ENCODE data around the gene PNMT. TPM values are rescaled to one million over a fixed set of nuclear protein-coding genes. Genes with fewer than 3 reads are reported as not detected.

The PNMT gene
- total RNA-seq, 3 donors from 2014 or later (not counting 1 experiment from before 2014, with no cell fraction given) = 1.2 to 2.5 (median 2.2) TPM

GRCh38 chr17:39687546-39688474 lies 19.6 kb downstream of the PNMT start, which contains the start of gene PGAP3:
Gene PGAP3, minus strand, starts transcription at chr17:39688057. Its CDS starts 43 bp downstream, at chr17:39688014.
- Histone ChIP-seq H3K4me1 (ENCODE audit: control insufficient read depth, insufficient read depth, low read length) (peaks cover 17% of the 10 kb centered on the region), H3K27ac (ENCODE audit: low read length) (peak within 1 kb of the TSS; percentile 88), H3K27me3 (ENCODE audit: control insufficient read depth, insufficient read depth, low read length) (no peaks in the 10 kb centered on the region), H3K9me3 (ENCODE audit: control insufficient read depth, insufficient read depth, low read length) (no peaks in the 10 kb centered on the region), H3K36me3 (ENCODE audit: control insufficient read depth, insufficient read depth, low read length) (peaks cover 7% of the 10 kb centered on the region), H3K4me3 (ENCODE audit: low read length) (peak within 1 kb of the TSS; percentile 90)
- no peaks in the 10 kb centered on the region for H3K36me3 Mint-ChIP-seq
- no peaks in the 10 kb centered on the region for H3K9me3 Mint-ChIP-seq
- no peaks in the 10 kb centered on the region for H3K27me3 Mint-ChIP-seq (ENCODE audit: low read depth in 2 of 2)
- under 1% methylated on average over 42 of the region's 45 CpGs for WGBS (ENCODE audit: insufficient coverage)
- TF ChIP-seq CTCF (IDR thresholded peaks at IDR 0.05) = no peak
- peak within 1 kb of the TSS; percentile 93 for H3K4me3 Mint-ChIP-seq
- DNase-seq (peak; percentile 79 to 90), ATAC-seq (peak; percentile 94)
- H3K27ac Mint-ChIP-seq = peak within 1 kb of the TSS; percentile 96 to 98
- H3K4me1 Mint-ChIP-seq = peaks cover 31% of the 10 kb centered on the region in 2 donors
- intact Hi-C loops (cut with micrococcal nuclease) = no loop called here

GRCh38 chr17:39688475-39688835 lies 20.2 kb downstream of the PNMT start:
- H3K4me3 ChIP-seq (ENCODE audit: low read length) = peak overlapping the region; percentile 90

GRCh38 chr17:39688945-39689344 lies 20.7 kb downstream of the PNMT start:
- Mint-ChIP-seq H3K27ac (peak overlapping the region; percentile 96 to 98), H3K27me3 (ENCODE audit: low read depth in 2 of 2) (no peaks in the 10 kb centered on the region), H3K4me3 (peak overlapping the region; percentile 93), H3K4me1 (peaks cover 31% of the 10 kb centered on the region in 2 donors), H3K36me3 (no peaks in the 10 kb centered on the region), H3K9me3 (no peaks in the 10 kb centered on the region)
- no peak for DNase-seq
- peaks cover 17% of the 10 kb centered on the region for H3K4me1 ChIP-seq (ENCODE audit: control insufficient read depth, insufficient read depth, low read length)
- H3K27ac ChIP-seq (ENCODE audit: low read length) = peak overlapping the region; percentile 88
- intact Hi-C loops (cut with micrococcal nuclease) = no loop called here
- TF ChIP-seq CTCF (IDR thresholded peaks at IDR 0.05) = no peak
- ATAC-seq = no peak
- no peaks in the 10 kb centered on the region for H3K9me3 ChIP-seq (ENCODE audit: control insufficient read depth, insufficient read depth, low read length)
- no peak overlapping the region for H3K4me3 ChIP-seq (ENCODE audit: low read length)
- H3K27me3 ChIP-seq (ENCODE audit: control insufficient read depth, insufficient read depth, low read length) = no peaks in the 10 kb centered on the region
- peaks cover 4% of the 10 kb centered on the region for H3K36me3 ChIP-seq (ENCODE audit: control insufficient read depth, insufficient read depth, low read length)
- WGBS (ENCODE audit: insufficient coverage) = 71% methylated on average over 3 of the region's 3 CpGs

More at GRCh38 chr17:39688475-39688835, 20.2 kb downstream of the PNMT start:
- no peaks in the 10 kb centered on the region for H3K36me3 Mint-ChIP-seq
- H3K27ac Mint-ChIP-seq = peak overlapping the region; percentile 96 to 98
- no peak for ATAC-seq
- H3K4me1 ChIP-seq (ENCODE audit: control insufficient read depth, insufficient read depth, low read length) = peaks cover 17% of the 10 kb centered on the region
- peak overlapping the region; percentile 93 for H3K4me3 Mint-ChIP-seq
- intact Hi-C loops (cut with micrococcal nuclease) = no loop called here
- H3K36me3 ChIP-seq (ENCODE audit: control insufficient read depth, insufficient read depth, low read length) = peaks cover 4% of the 10 kb centered on the region
- H3K27me3 Mint-ChIP-seq (ENCODE audit: low read depth in 2 of 2) = no peaks in the 10 kb centered on the region
- peaks cover 31% of the 10 kb centered on the region in 2 donors for H3K4me1 Mint-ChIP-seq
- TF ChIP-seq CTCF (IDR thresholded peaks at IDR 0.05) = no peak
- WGBS (ENCODE audit: insufficient coverage) = 43% methylated on average over 6 of the region's 6 CpGs
- H3K27me3 ChIP-seq (ENCODE audit: control insufficient read depth, insufficient read depth, low read length) = no peaks in the 10 kb centered on the region
- peak in 1 of 2 donors; percentile 29 for DNase-seq
- no peaks in the 10 kb centered on the region for H3K9me3 Mint-ChIP-seq
- peak overlapping the region; percentile 88 for H3K27ac ChIP-seq (ENCODE audit: low read length)
- H3K9me3 ChIP-seq (ENCODE audit: control insufficient read depth, insufficient read depth, low read length) = no peaks in the 10 kb centered on the region
